HepG2 (cell line): Measurements from ENCODE around the gene FAM20A. TPM values are rescaled to one million over a fixed set of nuclear protein-coding genes. Genes with fewer than 3 reads are reported as not detected.

Source experiments
- AHDC1 ChIP-seq: sonication (generic); formaldehyde crosslinking; IDR thresholded peaks from 2 replicates; pipeline ENCODE4 v1.5.1; 2020; ENCODE audit warnings: mild to moderate bottlenecking, missing genetic modification reagents, borderline replicate concordance
- CHCHD3 ChIP-seq: sonication (generic); formaldehyde crosslinking; IDR thresholded peaks from 2 replicates; pipeline ENCODE4 v1.8.0; 2022; ENCODE audit warnings: mild to moderate bottlenecking, missing genetic modification reagents, moderate library complexity
- GMEB1 ChIP-seq: sonication (generic); formaldehyde crosslinking; IDR thresholded peaks from 2 replicates; pipeline ENCODE4 v1.5.1; 2020; ENCODE audit warnings: missing genetic modification reagents, mild to moderate bottlenecking, borderline replicate concordance
- GZF1 ChIP-seq: sonication (generic); formaldehyde crosslinking; IDR thresholded peaks from 2 replicates; pipeline ENCODE4 v1.5.1; 2020; ENCODE audit warnings: mild to moderate bottlenecking, missing genetic modification reagents
- HNRNPL ChIP-seq: fragments of 200-400 bp; formaldehyde crosslinking; IDR thresholded peaks from 2 replicates; pipeline ENCODE4 v1.6.1; 2017; ENCODE audit warnings: mild to moderate bottlenecking, low read depth, low read length
- JUN ChIP-seq: sonication (generic); formaldehyde crosslinking; IDR thresholded peaks from 2 replicates; pipeline ENCODE4 v1.4.0; 2020; ENCODE audit warnings: mild to moderate bottlenecking, missing genetic modification reagents
- PRDM10 ChIP-seq: sonication (generic); formaldehyde crosslinking; IDR thresholded peaks from 2 replicates; pipeline ENCODE4 v1.4.0; 2020; ENCODE audit warnings: low read depth, missing genetic modification reagents
- ZBTB40 ChIP-seq, 2 experiments: fragments of 450-650 bp in 1 of 2; sonication (generic) in 1 of 2; formaldehyde crosslinking in 1 of 2; IDR thresholded peaks; 2 replicates each; pipeline versions ENCODE4 v1.6.1 to v1.8.0; 2016 to 2022; ENCODE audit warnings: antibody characterized with exemption in 1 of 2, mild to moderate bottlenecking in 1 of 2, missing genetic modification reagents in 1 of 2
- polyA plus RNA-seq, 8 experiments: library from polyadenylated mRNA; depleted of rRNA in 3 of 8; stranded (reverse) in 7 of 8; unstranded in 1 of 8; fragments of >200 nt; fragmentation: Illumina TruSeq in 4 of 8; extraction: Trizol in 4 of 8; gene quantifications; 2 replicates each; pipeline versions ENCODE4 v1.2.1 to v1.2.3, GENCODE V29; 2011 to 2016; ENCODE audit warnings: low read depth in 4 of 8, missing spikeins in 1 of 8, mixed read lengths in 1 of 8; ENCODE audit not compliant: insufficient read depth in 1 of 8
- total RNA-seq, 5 experiments: library from RNA; depleted of rRNA; stranded (reverse); fragments of >200 nt; fragmentation: Illumina TruSeq; extraction: Trizol; gene quantifications; 2 replicates each; pipeline ENCODE4 v1.2.3, GENCODE V29; 2016; ENCODE audit warnings: low read depth in 1 of 5

Gene FAM20A
- total and polyA plus RNA-seq, 2 of the 13 experiments (the other 11 are each of a cell fraction or from before 2014, with no cell fraction given) = 9.3 to 20.7 TPM

- no peak for TF ChIP-seq PRDM10 (CRISPR knock-in tag)
- no peak for TF ChIP-seq ZBTB40 (IDR thresholded peaks at IDR 0.05)
- no peak for TF ChIP-seq ZBTB40 (CRISPR knock-in tag; IDR thresholded peaks at IDR 0.05)
- TF ChIP-seq GZF1 = no peak; the same call in 1 of the 2 replicates
- TF ChIP-seq HNRNPL = no peak
- TF ChIP-seq CHCHD3 (CRISPR knock-in tag) = no peak
- no peak; the same call in 1 of the 2 replicates for TF ChIP-seq AHDC1
- no peak for TF ChIP-seq JUN (CRISPR knock-in tag)
- no peak for TF ChIP-seq GMEB1 (CRISPR knock-in tag)
Observed at GRCh38 chr17:68598545-68598961, 2.6 kb downstream of the FAM20A start (continued).
